Measurements from ENCODE around the gene PRM2.
"Not testable (repeated sequence)": the region's sequence is repeated elsewhere in the genome, so short reads cannot be mapped to it uniquely, and the experiment has no call there.

- TF ChIP-seq FOXK2 (IDR thresholded peaks at IDR 0.05); NFRKB (IDR thresholded peaks at IDR 0.05); HDGF (IDR thresholded peaks at IDR 0.05; ENCODE audit: borderline replicate concordance); FOXA1 (IDR thresholded peaks at IDR 0.05); SP1 (IDR thresholded peaks at IDR 0.05); CTBP1 (IDR thresholded peaks at IDR 0.05; ENCODE audit: borderline replicate concordance): not testable (repeated sequence)
Measured at GRCh38 chr16:11289696-11290095, 13.4 kb upstream of the PRM2 start.
